PC-9 (cell line): ENCODE results near the gene FURIN. TPM values are rescaled to one million over a fixed set of nuclear protein-coding genes. Genes with fewer than 3 reads are reported as not detected.
"Not testable (repeated sequence)": the region's sequence is repeated elsewhere in the genome, so short reads cannot be mapped to it uniquely, and the experiment has no call there.

ENCODE experiments used
- BruUV-seq: library from RNA; stranded (reverse); fragments of 400-500 nt; replicated peaks from 2 replicates; lab custom pipeline; 2021; lab: Mats Ljungman, UMichigan
- CTCF ChIA-PET: fragments of 300-600 bp; sonication (Branson Sonifier 250); formaldehyde crosslinking; loops from one replicate; lab custom pipeline; 2022; ENCODE audit warnings: antibody characterized with exemption; lab: Charles Lee
- POLR2A ChIA-PET: fragments of 300-600 bp; sonication (Branson Sonifier 250); formaldehyde crosslinking; loops from one replicate; lab custom pipeline; 2022; ENCODE audit warnings: antibody characterized with exemption; ENCODE audit not compliant: unreplicated experiment; lab: Charles Lee
- DNase-seq, 2 experiments: peaks; one replicate each; pipeline versions ENCODE4 v3.0.0 to v3.0.0-alpha.2; 2015 to 2022; ENCODE audit warnings: mixed read lengths in 1 of 2
- H2AFZ ChIP-seq: fragments of 200-600 bp; sonication (generic); 2 replicates; pipeline ENCODE4 v1.8.1; 2017; ENCODE audit warnings: antibody characterized with exemption
- H3F3A ChIP-seq: fragments of 200-600 bp; sonication (generic); 2 replicates; pipeline ENCODE4 v1.8.1; 2017; ENCODE audit warnings: antibody characterized with exemption, mild to moderate bottlenecking, low read depth; ENCODE audit not compliant: insufficient read depth
- H3K27ac ChIP-seq: fragments of 200-600 bp; sonication (generic); 2 replicates; pipeline ENCODE4 v1.6.1; 2016; ENCODE audit warnings: mixed run types
- H3K27me3 ChIP-seq: fragments of 200-600 bp; sonication (generic); 2 replicates; pipeline ENCODE4 v1.6.1; 2016; ENCODE audit warnings: low read depth, mixed run types; ENCODE audit not compliant: insufficient read depth
- H3K36me3 ChIP-seq: fragments of 200-600 bp; sonication (generic); 2 replicates; pipeline ENCODE4 v1.6.1; 2016; ENCODE audit warnings: low read depth, mixed run types
- H3K4me1 ChIP-seq: fragments of 200-600 bp; sonication (generic); replicated peaks from 2 replicates; pipeline ENCODE4 v1.6.1; 2016; ENCODE audit warnings: mixed run types; ENCODE audit not compliant: insufficient read depth
- H3K4me2 ChIP-seq: fragments of 200-600 bp; sonication (generic); 2 replicates; pipeline ENCODE4 v1.6.1; 2017; ENCODE audit warnings: mixed run types
- H3K4me3 ChIP-seq: fragments of 200-600 bp; sonication (generic); 2 replicates; pipeline ENCODE4 v1.6.1; 2016; ENCODE audit warnings: mixed run types
- H3K79me2 ChIP-seq: fragments of 200-600 bp; sonication (generic); 2 replicates; pipeline ENCODE4 v1.6.1; 2017; ENCODE audit warnings: low read depth, mixed run types
- H3K9me2 ChIP-seq: fragments of 200-600 bp; sonication (generic); 2 replicates; pipeline ENCODE4 v1.8.1; 2017; ENCODE audit warnings: mild to moderate bottlenecking; ENCODE audit not compliant: insufficient read depth
- H3K9me3 ChIP-seq: fragments of 200-600 bp; sonication (generic); 2 replicates; pipeline ENCODE4 v1.8.1; 2016; ENCODE audit warnings: low read depth; ENCODE audit not compliant: insufficient read depth
- H4K20me1 ChIP-seq: fragments of 200-600 bp; sonication (generic); 2 replicates; pipeline ENCODE4 v1.8.1; 2017; ENCODE audit not compliant: insufficient read depth
- CTCF ChIP-seq: fragments of 200-600 bp; sonication (generic); conservative IDR thresholded peaks from 2 replicates; pipeline ENCODE4 v1.6.1; 2017; ENCODE audit warnings: mixed run types, antibody characterized with exemption, mild to moderate bottlenecking, moderate library complexity
- EZH2 ChIP-seq: fragments of 200-600 bp; sonication (generic); IDR thresholded peaks from 2 replicates; pipeline ENCODE4 v1.8.0; 2017; ENCODE audit warnings: antibody characterized with exemption, low read depth
- intact Hi-C: fragments of 100-400 bp; cut with micrococcal nuclease; formaldehyde crosslinking; loops from one replicate; pipeline ENCODE4 v1.10.0; 2022; ENCODE audit not compliant: unreplicated experiment
- total RNA-seq: library from RNA; stranded (reverse); gene quantifications from 2 replicates; pipeline ENCODE4 v1.2.3, GENCODE V29; 2021

The FURIN gene
- total RNA-seq, 1 experiment from 2014 or later: 50.4 TPM

GRCh38 chr15:90907051-90907660, 38.8 kb downstream of the FURIN start:
- ChIA-PET POLR2A (interaction anchor here (0.6 kb wide), 1 partner anchor 12 kb away, joined by 3 read pairs; no protein-coding TSS in a partner anchor), CTCF (no interaction called here)
- BruUV-seq: no TSS peak
- Histone ChIP-seq H3K4me3 (no peak overlapping the region), H3K9me2 (no peaks in the 10 kb centered on the region), H3K27ac (no peak overlapping the region), H3K9me3 (no peaks in the 10 kb centered on the region), H3K36me3 (no peaks in the 10 kb centered on the region), H3K79me2 (no peaks in the 10 kb centered on the region), H3K4me2 (no peak overlapping the region), H4K20me1 (no peaks in the 10 kb centered on the region), H2AFZ (no peak overlapping the region), H3F3A (peaks cover 14% of the 10 kb centered on the region; the same call in 1 of the 2 replicates), H3K4me1 (peaks cover 9% of the 10 kb centered on the region), H3K27me3 (no peaks in the 10 kb centered on the region)
- no peak for DNase-seq
- intact Hi-C loops: no loop called here
- TF ChIP-seq EZH2 (no peak), CTCF (no peak)

GRCh38 chr15:90907838-90908507, 39.6 kb downstream of the FURIN start:
- Histone ChIP-seq H3K9me3 (no peaks in the 10 kb centered on the region), H2AFZ (no peak overlapping the region), H3K79me2 (no peaks in the 10 kb centered on the region), H3K27me3 (no peaks in the 10 kb centered on the region), H3K27ac (no peak overlapping the region), H4K20me1 (no peaks in the 10 kb centered on the region), H3F3A (peaks cover 14% of the 10 kb centered on the region; the same call in 1 of the 2 replicates), H3K4me3 (no peak overlapping the region), H3K9me2 (no peaks in the 10 kb centered on the region), H3K36me3 (no peaks in the 10 kb centered on the region), H3K4me1 (peaks cover 9% of the 10 kb centered on the region), H3K4me2 (no peak overlapping the region)
- no peak for DNase-seq
- BruUV-seq: no TSS peak
- ChIA-PET CTCF (no interaction called here), POLR2A (no interaction called here)
- intact Hi-C loops: no loop called here
- TF ChIP-seq EZH2 (no peak), CTCF (no peak)

- H3K9me3 ChIP-seq, H2AFZ ChIP-seq, H3F3A ChIP-seq, H3K79me2 ChIP-seq, H4K20me1 ChIP-seq, POLR2A ChIA-PET, H3K4me1 ChIP-seq, H3K4me3 ChIP-seq, H3K27ac ChIP-seq, H3K27me3 ChIP-seq, BruUV-seq, H3K36me3 ChIP-seq, DNase-seq, intact Hi-C loops, H3K4me2 ChIP-seq, H3K9me2 ChIP-seq: not testable (repeated sequence)
- CTCF ChIA-PET: interaction anchor here (0.6 kb wide), 1 partner anchor 9 kb away, joined by 7 read pairs; no protein-coding TSS in a partner anchor
These were observed 41.1 kb downstream of the FURIN start for GRCh38 chr15:90909449-90909848.
